ENCODE results near the gene SHISAL1. TPM values are rescaled to one million over a fixed set of nuclear protein-coding genes. Genes with fewer than 3 reads are reported as not detected.

Gene SHISAL1
- total RNA-seq, 2 donors from 2014 or later: 0.27 to 8.6 TPM

DNA sequence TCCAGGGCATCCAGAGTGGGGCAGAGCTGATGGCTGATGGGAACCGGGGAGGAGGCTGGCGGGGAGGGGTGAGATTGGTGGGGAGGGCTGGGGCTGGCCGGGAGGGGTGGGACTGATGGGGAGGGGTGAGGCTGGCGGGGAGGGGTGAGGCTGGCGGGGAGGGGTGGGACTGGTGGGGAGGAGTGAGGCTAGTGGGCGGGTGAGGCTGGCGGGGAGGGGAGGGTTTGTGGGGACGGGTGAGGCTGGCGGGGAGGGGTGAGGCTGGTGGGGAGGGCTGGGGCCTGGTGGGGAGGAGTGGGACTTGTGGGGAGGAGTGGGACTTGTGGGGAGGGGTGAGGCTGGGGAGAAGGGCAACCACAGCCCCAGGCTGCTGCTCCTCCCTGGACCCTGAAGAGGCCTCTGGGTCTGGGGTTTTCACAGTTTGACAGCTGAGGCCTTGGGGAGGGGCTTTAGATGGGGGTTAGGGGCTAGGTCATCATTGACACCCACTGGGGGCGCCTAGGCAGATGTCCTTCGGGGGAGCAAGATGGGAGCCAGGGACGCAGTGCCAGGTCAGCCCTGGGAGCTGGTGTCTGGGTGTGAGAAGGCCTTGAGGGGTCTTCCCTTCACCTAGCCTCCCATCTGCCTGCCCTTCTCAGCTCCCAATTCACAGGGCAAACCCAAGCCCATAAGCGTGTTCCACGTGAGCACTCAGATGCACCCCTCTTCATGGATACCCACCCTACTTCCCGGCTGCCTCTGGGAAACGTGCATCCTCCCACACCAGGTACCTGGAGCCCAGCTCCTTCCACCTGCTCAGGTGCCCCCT lies 105.4 kb downstream of the SHISAL1 start:
- intact Hi-C loops (cut with DNase I, micrococcal nuclease): no loop called here
- DNase-seq (no peak), ATAC-seq (no peak)

DNA sequence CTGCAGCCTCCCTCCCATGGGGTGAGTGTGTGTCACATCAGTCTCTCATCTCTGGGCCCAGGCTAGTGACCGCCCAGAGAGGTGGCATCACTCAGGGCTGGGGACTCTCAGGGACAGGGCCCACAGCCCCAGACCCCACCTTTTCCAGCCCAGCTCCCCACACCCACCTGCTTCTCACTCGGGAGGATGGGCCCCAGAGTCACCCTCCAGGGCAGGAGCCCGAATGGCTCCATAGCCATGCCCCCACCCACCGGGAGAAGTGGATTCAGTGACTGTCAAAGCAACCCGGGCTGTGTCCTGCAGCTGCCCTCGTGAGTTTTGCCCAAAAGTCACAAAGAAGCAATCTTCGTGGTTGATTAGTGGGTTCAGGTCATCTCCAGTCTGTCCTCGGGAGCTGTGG lies 106.1 kb downstream of the SHISAL1 start:
- DNase-seq (no peak), ATAC-seq (no peak)
- intact Hi-C loops (cut with DNase I, micrococcal nuclease): no loop called here

DNA sequence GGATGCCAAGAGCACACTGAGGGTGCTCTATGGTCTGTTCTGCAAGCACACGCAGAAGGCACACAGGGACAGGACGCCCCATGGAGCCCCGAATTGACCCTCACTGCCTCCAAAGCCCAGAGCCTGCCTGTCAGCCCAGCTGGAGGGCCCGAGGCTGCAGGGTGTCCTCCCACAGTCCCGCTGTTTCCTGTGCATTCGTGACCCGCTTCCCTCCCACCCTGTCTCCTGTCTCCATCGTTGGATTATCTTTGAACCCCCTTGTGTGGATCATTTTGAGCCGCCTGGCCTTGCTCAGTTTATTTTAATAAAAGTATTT lies 106.5 kb downstream of the SHISAL1 start:
- ATAC-seq (no peak), DNase-seq (no peak)
- intact Hi-C loops (cut with DNase I, micrococcal nuclease): no loop called here

DNA sequence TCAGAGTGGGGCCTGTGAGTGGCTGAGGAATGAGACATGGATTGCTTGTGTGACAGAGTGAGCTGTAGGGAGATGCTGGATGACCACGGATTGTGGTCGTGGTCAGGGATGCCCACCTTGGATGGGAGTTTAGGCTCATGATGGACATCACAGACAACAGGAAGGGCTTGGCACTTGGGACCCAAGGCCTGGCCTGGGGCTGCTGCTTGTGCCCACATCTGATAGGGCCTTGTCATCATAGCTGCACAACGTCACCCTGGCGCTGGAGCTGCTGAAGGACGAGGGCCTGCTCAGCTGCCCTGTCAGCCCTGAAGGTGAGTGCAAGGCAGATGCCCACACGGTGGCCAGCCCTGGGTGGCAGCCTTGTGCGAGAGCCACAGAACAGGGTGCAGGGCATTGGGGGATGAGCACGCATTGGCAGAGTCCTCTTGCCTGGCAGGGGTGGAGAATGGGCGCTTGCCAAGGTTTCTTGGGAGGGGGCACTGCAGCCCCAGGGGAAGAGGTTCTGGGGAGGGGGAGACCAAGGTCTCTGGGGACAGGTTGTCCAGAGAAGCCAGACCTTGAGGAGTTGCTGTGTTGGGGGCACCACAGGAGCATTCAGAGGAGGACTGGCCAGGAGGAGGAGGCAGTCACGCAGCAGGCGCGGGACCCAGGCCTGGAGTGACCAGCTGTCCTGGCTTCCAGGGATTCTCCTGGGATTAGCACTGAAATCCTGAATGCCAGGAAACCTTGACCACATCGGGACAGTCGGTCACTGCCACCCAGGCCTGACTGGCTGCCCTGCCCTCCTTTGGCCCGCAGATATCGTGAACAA lies 107.0 kb downstream of the SHISAL1 start:
- no peak for DNase-seq
- ATAC-seq: no peak
- intact Hi-C loops (cut with DNase I, micrococcal nuclease): no loop called here

DNA sequence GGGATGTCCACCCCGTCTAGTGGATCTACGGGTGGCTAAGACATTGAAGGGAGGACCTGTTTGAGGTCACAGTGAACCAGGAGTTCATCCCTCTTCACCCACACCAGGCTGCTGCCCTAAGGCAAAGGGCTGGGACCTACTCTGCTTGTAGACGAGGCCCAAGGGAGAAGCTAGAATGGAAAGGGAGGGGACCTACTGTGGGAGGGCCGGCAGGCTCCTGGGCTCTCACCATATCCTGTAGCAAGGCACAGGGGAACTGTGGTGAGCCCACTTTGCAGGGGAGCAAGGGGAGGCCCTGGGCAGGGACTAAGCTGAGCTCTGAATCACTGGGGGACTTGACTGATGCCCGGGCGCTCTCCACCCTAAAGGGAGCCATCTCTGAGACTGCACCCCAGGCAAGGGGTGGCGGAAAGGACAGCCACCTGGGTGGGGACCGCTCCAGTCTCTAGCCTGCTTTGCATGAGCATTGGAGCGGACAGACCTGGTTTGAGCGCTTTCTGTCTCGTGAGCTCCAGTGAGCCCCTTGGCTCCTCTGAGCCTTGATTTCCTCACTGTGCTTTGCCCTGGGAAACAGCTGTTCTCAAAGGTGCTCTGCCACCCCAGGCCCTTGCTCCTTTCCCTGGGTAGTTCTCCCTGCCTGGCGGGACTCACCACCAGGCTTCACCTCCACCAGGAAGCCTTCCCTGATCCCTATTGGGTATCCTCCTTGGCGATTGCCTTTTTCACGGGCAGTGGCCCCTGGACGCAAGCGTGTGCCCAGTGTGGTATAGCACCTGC lies 107.8 kb downstream of the SHISAL1 start:
- no peak for ATAC-seq
- no peak for DNase-seq
- intact Hi-C loops (cut with DNase I, micrococcal nuclease): no loop called here

DNA sequence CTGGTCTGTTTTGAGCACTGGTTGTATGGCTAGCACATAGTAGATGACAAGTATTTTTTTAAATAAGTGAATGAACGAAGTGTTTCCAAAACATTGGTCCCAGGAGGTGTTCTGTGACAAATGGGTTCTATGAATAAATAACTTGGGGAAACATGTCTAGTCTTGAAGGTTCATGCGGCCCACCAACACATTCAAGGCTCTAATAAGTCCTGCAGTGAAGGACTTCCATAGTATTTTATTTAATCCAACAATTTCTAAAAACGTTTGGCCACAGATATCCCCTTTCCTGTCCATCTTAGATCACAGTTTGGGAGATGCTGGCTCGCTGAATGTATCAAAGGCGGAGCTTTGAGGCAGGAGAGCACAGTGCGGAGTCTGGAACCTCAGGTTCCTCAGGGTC lies 109.5 kb downstream of the SHISAL1 start:
- intact Hi-C loops (cut with DNase I, micrococcal nuclease): no loop called here
- no peak for DNase-seq
- ATAC-seq: no peak

DNA sequence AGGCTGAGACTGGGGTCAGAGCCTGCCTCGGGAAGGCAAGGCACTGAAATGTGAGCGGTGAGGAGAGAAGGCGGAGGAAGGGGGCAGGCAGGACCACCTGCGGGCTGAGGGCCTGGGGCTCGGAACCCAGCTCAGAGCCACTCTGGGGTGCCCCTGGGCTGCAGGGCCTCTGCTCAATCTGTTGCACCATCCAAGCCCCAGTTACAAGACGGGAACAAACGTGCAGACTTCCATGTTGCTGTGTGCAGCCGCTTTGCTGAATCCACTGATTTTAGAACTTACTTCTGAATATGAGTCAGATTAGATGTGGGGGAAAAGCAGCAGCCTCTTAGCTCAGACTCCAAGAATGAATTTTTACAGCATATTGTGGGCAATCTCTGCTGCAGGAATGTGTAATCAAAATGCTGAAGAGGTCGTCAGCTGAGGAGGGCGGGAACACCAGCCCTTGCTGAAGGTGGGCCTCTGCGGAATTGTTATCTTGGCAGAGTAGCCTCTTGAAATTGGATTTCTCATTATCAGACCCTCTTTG lies 110.4 kb downstream of the SHISAL1 start:
- ATAC-seq (no peak), DNase-seq (no peak)
- intact Hi-C loops (cut with DNase I, micrococcal nuclease): no loop called here

DNA sequence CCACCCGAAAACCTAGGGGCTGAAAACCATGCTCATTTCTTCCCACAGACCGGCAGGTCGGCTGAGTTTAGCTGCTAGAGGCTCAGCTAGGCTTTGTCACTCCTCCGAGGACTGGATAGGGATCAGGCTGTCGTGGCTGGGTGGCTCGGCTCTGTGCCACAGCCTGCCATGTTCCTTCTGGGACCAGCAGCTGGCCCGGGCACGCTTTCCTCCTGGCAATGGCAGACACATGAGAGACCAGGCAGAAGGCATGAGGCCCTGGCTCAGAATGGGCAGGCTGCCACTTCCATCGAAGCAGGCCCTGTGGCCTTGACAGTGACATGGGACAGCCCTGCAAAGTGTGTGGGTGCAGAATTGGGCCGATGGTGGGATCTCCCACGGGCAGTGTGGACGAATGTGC lies 111.1 kb downstream of the SHISAL1 start:
- intact Hi-C loops (cut with DNase I, micrococcal nuclease): no loop called here
- DNase-seq (no peak), ATAC-seq (no peak)

DNA sequence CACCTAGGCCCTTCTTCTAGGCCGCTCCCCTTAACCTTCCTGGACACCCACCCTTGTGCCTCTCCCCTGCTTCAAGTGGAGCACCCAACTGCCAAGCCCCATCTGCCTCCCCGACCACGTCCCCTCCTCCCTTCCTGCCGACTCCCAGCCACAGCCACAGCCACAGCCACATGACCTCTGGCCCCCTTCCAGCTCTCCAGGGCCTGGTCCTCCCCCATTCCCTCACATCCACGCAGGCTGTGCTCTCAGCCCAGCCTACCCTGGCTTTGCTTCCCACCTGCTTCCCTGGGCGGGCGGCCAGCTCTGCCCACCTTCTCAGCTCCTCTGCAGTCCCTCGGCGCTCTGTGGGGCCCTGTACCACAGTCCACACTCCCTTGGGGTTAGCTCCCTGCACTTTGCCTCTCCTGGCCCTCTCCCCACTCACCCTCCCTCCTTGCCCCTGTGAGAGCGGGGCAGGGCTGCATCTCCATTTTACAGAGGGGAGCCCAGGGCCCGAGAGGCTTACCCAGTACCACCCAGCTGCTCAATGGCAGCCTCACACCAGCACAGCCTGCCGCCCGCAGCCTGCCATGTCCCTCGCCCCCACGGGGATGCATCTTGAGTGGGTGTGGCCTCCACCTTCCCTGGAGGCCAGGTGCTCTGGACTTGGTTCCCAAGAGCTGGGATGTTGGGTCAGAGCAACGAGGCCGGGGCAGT lies 111.7 kb downstream of the SHISAL1 start:
- ATAC-seq (no peak), DNase-seq (no peak)
- intact Hi-C loops (cut with DNase I, micrococcal nuclease): no loop called here

DNA sequence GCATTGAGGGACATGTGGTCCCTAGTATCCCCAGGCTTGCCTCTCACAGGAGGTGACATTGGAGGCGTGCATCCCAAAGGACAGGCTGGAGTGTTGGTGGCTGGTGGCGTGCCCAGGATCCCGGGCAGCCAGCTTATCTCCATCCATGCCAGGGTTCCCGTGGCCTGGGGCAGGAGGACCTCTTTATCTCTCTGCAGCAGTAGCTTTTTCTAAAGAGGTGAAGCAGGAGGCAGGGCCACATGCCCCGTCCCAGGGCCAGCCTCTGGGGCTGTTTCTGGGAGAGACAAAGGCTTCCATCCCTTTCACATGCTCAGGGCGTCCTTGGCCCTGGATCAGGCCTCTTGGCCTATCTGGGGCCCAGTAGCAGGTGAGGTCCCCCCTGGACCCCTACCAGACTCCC lies 112.3 kb downstream of the SHISAL1 start:
- ATAC-seq: no peak
- intact Hi-C loops (cut with DNase I, micrococcal nuclease): no loop called here
- DNase-seq: no peak

DNA sequence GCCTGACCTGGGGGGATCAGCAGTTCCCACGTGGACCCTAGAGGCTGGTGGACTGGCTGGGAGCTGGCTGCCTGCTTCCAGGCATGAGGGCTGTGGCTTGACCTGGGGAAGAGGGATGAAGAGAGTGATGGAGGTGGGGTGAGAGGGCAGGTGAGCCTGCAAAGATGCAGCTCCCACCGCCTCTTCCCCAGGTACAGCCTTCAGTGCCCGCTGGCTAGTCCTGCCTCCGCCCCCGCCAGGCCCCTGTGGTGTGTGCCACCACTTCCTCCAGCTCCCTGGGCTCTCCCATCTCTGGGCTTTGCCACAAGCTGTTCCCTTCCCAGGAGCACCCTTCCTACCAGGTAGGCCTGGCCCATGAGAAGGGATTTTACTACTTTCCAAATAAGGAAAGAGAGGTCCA lies 112.9 kb downstream of the SHISAL1 start:
- no peak for DNase-seq
- intact Hi-C loops (cut with DNase I, micrococcal nuclease): no loop called here
- no peak for ATAC-seq

DNA sequence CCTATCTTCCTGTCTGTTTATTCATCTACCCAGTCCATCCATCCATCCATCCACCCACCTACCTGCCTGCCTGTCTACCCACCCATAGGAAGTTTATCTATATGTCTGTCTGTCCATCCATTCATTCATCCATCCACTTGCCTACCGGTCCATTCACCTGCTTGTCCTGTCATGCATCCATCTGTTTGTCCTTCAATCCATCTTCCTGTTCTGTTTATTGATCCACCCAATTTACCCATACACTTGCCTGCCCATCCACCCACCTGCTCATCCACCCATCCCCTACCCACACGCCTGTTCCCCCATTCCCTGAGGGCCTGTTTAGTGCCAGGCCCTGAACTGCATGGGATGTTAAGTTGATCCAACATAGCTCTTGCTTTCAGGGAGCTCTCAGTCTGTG lies 113.6 kb downstream of the SHISAL1 start:
- ATAC-seq: no peak
- no peak for DNase-seq
- intact Hi-C loops (cut with DNase I, micrococcal nuclease): no loop called here

DNA sequence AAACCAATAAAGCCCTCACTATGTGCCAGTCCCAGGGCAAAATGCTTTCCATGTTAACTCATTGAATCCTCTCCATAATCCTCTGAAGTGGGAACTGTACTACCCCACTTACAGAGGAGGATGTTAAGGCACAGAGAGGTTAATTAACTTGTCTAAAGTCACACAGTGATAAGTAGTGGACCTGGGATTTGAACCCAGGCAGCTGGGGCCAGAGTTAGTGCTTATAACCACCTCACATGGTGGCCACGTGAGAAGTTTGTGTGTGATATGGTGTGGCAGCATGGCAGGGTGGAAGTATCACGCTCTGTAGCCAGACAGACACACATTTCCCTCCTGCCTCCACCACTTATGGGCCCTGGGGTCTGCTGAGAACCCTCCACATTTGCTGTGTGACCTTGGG lies 115.5 kb downstream of the SHISAL1 start:
- intact Hi-C loops (cut with DNase I, micrococcal nuclease): no loop called here
- ATAC-seq (no peak), DNase-seq (no peak)

DNA sequence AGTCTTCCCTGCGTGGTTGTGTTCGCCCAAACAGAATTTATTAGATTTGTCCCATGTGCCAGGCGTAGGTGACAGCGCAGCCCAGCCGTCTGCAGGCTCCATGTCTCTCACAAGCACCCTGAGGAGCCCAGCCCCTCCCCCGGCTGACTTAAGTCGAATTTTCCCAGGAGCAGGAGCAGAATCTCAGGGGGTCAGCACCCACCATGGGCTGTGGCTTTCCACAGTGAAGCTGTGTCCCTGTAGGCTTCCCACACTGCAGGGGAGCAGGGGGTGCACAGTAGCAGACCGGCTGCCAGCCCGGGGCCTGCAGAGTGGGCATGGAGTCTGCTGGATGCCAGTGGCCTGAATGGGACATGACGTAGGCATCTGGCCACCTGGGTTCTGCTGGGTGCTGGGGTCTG lies 116.0 kb downstream of the SHISAL1 start:
- ATAC-seq (no peak), DNase-seq (no peak)
- intact Hi-C loops (cut with DNase I, micrococcal nuclease): no loop called here

DNA sequence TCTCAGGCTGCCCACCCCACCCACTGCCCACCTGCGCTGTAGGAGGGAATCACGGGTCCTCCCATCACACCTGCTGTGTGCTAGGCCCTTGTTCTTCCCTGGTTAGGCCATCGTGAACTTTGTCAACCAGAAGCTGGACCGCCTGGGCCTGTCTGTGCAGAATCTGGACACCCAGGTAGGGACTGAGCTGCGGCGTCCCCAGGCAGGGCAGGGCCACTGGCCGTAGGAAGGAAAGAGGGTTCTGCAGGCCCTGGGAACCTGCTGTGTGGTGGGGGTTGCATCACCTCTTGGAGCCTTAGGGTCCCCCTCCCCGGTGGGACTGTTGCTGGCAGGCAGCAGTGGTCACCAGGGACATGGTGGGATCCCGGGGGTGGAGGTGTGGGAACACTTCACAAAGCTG lies 116.5 kb downstream of the SHISAL1 start:
- intact Hi-C loops (cut with DNase I, micrococcal nuclease): no loop called here
- no peak for DNase-seq
- ATAC-seq: no peak

DNA sequence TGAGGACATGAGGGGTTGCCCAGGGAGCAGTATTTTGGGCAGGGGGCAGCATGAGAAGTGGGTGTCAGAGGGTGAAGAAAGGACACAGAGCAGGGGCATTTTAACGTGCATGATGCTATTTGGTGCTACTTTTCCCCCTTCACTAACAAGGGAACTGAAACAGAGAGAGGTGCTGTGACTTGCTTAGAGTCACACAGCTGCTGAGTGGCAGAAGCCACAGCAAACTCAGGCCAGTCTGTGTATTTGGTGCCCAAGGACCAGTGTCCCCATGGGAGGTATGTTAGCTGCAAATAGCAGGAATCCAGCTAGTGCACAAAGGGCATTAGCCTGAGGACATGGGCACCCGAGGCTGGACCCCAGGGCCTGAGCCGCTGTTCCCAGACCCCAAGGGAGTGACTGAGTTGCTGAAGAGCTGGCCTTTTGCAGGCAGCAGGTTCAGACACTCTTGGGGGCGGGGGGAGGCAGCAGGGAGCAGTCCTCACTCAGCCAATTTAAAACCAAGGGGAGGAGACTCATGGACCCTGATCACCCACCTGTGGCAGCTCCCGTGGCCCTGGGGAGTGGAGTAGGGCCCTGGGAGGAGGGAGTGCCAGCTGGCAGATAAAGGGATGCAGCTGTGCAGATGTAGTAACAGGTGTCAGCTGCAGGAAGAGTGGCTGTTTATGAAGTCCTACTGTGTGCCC lies 117.4 kb downstream of the SHISAL1 start:
- no peak for ATAC-seq
- intact Hi-C loops (cut with DNase I, micrococcal nuclease): no loop called here
- DNase-seq: no peak

DNA sequence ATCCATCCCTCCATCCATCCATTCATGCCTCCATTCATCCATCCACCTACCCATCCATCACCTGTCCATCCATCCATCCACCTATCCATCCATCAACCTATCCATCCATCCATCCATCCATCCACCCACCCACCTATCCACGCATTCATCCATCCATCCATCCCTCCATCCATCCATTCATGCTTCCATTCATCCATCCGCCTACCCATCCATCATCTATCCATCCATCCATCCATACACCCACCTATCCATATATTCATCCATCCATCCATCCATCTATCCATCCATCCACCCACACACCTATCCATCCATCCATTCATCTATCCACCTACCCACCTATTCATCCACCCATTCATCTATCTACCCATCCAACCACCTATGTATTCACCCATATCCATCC lies 118.2 kb downstream of the SHISAL1 start:
- ATAC-seq (no peak), DNase-seq (no peak)
- intact Hi-C loops (cut with DNase I, micrococcal nuclease): no loop called here
